Measurements from ENCODE around the gene DLL4. TPM values are rescaled to one million over a fixed set of nuclear protein-coding genes. Genes with fewer than 3 reads are reported as not detected.
A peak's percentile ranks its signal among the peaks of the same experiment; 100 is the strongest.

The DLL4 gene
- 0.08 and 0.09 TPM in 2 replicates for total RNA-seq (ENCODE audit: low replicate concordance)

DNA sequence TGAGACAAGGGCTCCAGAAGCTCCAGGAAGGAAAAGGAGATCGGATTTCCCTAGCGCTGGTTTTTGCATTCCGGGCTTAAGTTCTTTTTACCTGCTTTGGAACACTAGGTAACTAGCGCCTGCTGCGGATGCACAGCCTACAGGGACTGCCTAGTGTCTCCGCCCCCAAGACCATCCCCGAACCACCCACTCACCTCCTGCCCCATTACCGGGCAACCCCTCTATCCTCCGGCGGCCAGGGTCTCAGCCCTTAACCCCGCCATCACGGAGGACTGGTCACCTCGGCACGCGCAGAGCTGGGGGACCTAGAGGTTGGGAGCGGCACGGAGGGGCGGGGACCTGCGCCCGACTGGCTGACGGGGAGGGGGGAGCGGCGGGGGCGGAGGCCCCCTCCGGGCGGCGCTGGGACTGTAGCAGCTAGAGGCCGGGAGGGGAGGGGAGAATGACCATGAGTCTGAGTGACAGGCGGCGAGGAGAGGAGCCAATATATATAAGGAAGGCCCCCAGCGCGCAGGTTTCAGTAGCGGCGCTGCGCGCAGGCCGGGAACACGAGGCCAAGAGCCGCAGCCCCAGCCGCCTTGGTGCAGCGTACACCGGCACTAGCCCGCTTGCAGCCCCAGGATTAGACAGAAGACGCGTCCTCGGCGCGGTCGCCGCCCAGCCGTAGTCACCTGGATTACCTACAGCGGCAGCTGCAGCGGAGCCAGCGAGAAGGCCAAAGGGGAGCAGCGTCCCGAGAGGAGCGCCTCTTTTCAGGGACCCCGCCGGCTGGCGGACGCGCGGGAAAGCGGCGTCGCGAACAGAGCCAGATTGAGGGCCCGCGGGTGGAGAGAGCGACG, at the start of gene DLL4:
TSS of gene DLL4 (plus strand) at position 520 of the 839 bp plus-strand sequence. CDS start 329 bp downstream, outside the sequence.
- DNase-seq (ENCODE audit: low read depth) = no peak
- peak within 1 kb of the TSS; percentile 50 for H3K4me3 ChIP-seq (ENCODE audit: low read depth, low read length)
- TF ChIP-seq, protein P1, sequence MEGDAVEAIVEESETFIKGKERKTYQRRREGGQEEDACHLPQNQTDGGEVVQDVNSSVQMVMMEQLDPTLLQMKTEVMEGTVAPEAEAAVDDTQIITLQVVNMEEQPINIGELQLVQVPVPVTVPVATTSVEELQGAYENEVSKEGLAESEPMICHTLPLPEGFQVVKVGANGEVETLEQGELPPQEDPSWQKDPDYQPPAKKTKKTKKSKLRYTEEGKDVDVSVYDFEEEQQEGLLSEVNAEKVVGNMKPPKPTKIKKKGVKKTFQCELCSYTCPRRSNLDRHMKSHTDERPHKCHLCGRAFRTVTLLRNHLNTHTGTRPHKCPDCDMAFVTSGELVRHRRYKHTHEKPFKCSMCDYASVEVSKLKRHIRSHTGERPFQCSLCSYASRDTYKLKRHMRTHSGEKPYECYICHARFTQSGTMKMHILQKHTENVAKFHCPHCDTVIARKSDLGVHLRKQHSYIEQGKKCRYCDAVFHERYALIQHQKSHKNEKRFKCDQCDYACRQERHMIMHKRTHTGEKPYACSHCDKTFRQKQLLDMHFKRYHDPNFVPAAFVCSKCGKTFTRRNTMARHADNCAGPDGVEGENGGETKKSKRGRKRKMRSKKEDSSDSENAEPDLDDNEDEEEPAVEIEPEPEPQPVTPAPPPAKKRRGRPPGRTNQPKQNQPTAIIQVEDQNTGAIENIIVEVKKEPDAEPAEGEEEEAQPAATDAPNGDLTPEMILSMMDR (IDR thresholded peaks at IDR 0.05; ENCODE audit: insufficient read depth, low read length) = no peak

DNA sequence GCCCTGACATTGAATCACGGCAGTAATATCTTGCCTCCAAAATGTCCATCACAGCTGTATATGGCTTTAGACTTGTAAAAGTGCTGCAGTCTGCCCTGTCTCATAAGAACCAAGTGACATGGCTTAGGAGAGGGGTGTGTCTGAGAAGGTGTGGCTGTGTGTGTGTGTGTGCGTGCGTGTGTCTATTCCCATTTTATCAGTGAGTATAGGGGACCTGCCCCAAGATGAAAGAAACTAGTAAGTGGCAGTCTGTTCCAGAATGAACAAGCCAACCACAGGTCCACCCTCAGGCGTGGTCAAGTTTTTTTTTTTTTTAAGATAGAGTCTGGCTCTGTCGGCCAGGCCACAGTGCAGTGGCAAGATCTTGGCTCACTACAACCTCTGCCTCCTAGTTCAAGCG, 49.5 kb upstream of the DLL4 start:
- no peak overlapping the region for H3K4me3 ChIP-seq (ENCODE audit: low read depth, low read length)
- DNase-seq (ENCODE audit: low read depth) = no peak
- TF ChIP-seq, protein P1 (IDR thresholded peaks at IDR 0.05; ENCODE audit: insufficient read depth, low read length) = no peak

DNA sequence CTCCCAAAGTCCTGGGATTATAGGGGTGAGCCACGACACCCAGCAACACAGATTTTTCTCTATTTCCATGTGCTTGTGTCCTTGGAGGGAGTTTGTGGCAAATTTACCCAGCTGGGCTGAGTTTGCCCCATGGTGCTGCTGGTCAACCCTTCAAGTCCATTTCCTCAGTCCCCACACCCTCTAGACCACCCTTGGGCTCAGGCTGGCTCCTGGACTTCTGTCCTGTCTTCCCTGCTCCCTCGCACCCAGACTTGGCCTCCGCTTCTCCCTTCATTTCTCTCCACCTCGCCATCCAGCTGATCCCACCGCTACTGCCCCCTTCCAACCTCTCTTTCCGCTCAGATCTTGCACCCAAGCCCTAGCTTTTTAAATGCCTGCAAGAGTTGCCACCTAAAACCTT, 47.8 kb upstream of the DLL4 start:
- TF ChIP-seq, protein P1 (IDR thresholded peaks at IDR 0.05; ENCODE audit: insufficient read depth, low read length) = no peak
- H3K4me3 ChIP-seq (ENCODE audit: low read depth, low read length) = no peak overlapping the region

DNA sequence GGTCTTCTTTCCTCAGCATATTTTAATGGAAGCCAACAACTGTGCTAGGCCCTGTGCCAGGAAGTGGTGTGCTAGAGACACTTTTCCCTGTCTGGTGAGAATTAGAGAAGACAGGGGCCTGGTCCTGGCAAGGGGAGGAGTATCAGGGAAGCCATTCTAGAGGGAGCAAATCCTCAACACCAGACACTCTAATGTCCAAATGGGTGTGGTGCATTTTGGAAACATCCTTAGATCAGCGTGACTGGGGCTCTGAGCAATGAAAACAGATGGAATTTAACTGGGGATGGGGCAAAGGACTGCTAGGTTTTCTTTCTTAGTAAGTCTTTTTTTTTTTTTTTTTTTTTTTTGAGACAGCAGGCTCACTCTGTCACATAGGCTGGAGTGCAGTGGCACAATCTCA, 42.6 kb upstream of the DLL4 start:
- TF ChIP-seq, protein P1 (IDR thresholded peaks at IDR 0.05; ENCODE audit: insufficient read depth, low read length) = no peak
- H3K4me3 ChIP-seq (ENCODE audit: low read depth, low read length) = no peak overlapping the region
- no peak for DNase-seq (ENCODE audit: low read depth)

More for the DNA sequence above, 47.8 kb upstream of the DLL4 start:
- no peak for DNase-seq (ENCODE audit: low read depth)

DNA sequence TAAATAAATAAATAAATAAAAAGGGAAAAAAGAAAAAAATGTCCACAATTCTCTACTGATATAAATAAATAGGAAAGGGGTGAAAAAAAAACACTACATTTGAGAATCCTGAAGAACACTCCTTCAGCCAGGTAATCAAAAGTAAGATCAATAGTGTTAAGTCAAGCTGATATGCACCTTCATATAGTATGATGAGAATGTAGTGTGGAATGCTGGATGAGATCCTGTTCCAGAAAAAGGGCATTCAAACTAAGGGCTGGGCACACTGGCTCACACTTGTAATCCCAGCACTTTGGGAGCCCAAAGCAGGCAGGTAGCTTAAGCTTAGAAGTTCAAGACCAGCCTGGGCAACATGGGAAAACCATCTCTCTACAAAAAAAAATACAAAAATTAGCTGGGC, 40.0 kb upstream of the DLL4 start:
- TF ChIP-seq, protein P1 (IDR thresholded peaks at IDR 0.05; ENCODE audit: insufficient read depth, low read length) = no peak
- DNase-seq (ENCODE audit: low read depth) = no peak
- no peak overlapping the region for H3K4me3 ChIP-seq (ENCODE audit: low read depth, low read length)

DNA sequence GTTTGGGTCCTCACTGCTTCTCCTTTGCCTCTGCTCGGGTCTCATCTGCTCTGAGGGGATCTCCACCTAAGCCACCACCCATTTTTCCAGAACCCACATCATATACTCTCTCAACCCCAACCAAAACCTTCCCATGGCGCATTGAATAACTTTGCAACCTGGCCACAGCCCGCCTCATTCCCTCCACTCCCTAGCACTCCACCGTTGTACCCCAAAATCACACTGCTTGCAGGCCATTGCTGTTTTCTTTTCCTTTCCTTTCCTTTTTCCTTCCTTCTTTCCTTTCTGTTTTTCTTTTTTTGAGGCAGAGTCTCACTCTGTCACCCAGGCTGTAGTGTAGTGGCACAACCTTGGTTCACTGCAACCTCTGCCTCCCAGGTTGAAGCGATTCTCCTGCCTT, 38.0 kb upstream of the DLL4 start:
- DNase-seq (ENCODE audit: low read depth) = no peak
- no peak overlapping the region for H3K4me3 ChIP-seq (ENCODE audit: low read depth, low read length)
- TF ChIP-seq, protein P1 (IDR thresholded peaks at IDR 0.05; ENCODE audit: insufficient read depth, low read length) = no peak
